HCT116 (cell line): ENCODE results near the gene RTL9. TPM values are rescaled to one million over a fixed set of nuclear protein-coding genes. Genes with fewer than 3 reads are reported as not detected.

Experiments
- ATAC-seq: fragments of 200-7000 bp; cut with Tn5 transposase; 2 replicates; pipeline ENCODE4 v1.9.1; 2020; ENCODE audit warnings: mild to moderate bottlenecking, moderate library complexity
- BruUV-seq: library from RNA; stranded (reverse); fragments of 400-500 nt; replicated peaks from 2 replicates; lab custom pipeline; 2021; lab: Mats Ljungman, UMichigan
- CTCF ChIA-PET: fragments of 300-600 bp; sonication (Branson Sonifier 250); formaldehyde crosslinking; loops from one replicate; lab custom pipeline; 2021; ENCODE audit warnings: antibody characterized with exemption; lab: Charles Lee
- POLR2A ChIA-PET: fragments of 300-600, 350-600 bp; sonication (Branson Sonifier 250); formaldehyde crosslinking; loops from one replicate; lab custom pipeline; 2021; ENCODE audit warnings: antibody characterized with exemption; lab: Charles Lee
- RAD21 ChIA-PET, 2 experiments: fragments of 300-600 bp; sonication (Branson Sonifier 250); formaldehyde crosslinking; loops; one replicate each; lab custom pipeline; 2023; ENCODE audit warnings: low total read pairs in 2 of 2; ENCODE audit not compliant: uncharacterized antibody in 2 of 2, unreplicated experiment in 2 of 2, low non-redundant PET in 1 of 2; lab: Charles Lee
- DNase-seq: peaks from one replicate; pipeline ENCODE4 v3.0.0-alpha.2; 2010; ENCODE audit warnings: low read depth, low spot score
- H2AFZ ChIP-seq: fragments of 200-600 bp; shearing (Covaris generic), sonication (generic); 2 replicates; pipeline ENCODE4 v1.6.1; 2017; ENCODE audit warnings: low read depth, mixed run types, mixed read lengths, antibody characterized with exemption, low read length; ENCODE audit not compliant: poor library complexity, severe bottlenecking
- H3K27ac ChIP-seq: 2 replicates; pipeline ENCODE4 v1.5.1; 2012; ENCODE audit warnings: low read depth, low read length
- H3K27me3 ChIP-seq: fragments of 200-600 bp; sonication (generic); 2 replicates; pipeline ENCODE4 v1.6.1; 2016; ENCODE audit warnings: mixed run types, low read length, mixed read lengths; ENCODE audit not compliant: insufficient read depth
- H3K36me3 ChIP-seq, 2 experiments: fragments of 200-500 bp in 1 of 2; fragments of 200-600 bp in 1 of 2; sonication (Bioruptor generic) in 1 of 2; sonication (generic) in 1 of 2; 2 replicates each; pipeline versions ENCODE4 v1.5.1 to v1.6.1; 2014 to 2016; ENCODE audit warnings: low read length in 2 of 2, inconsistent platforms in 1 of 2, mixed read lengths in 1 of 2, mixed run types in 1 of 2; ENCODE audit not compliant: insufficient read depth in 2 of 2, control insufficient read depth in 1 of 2
- H3K4me1 ChIP-seq, 2 experiments: fragments of 200-600 bp in 1 of 2; sonication (generic) in 1 of 2; 2 replicates each; pipeline versions ENCODE4 v1.5.1 to v1.6.1; 2012 to 2017; ENCODE audit warnings: low read length in 2 of 2, inconsistent platforms in 1 of 2, mild to moderate bottlenecking in 1 of 2, mixed read lengths in 1 of 2, mixed run types in 1 of 2, moderate library complexity in 1 of 2; ENCODE audit not compliant: insufficient read depth in 2 of 2, control insufficient read depth in 1 of 2
- H3K4me2 ChIP-seq: fragments of 200-600 bp; sonication (generic); 2 replicates; pipeline ENCODE4 v1.6.1; 2017; ENCODE audit warnings: mixed run types, low read length, mixed read lengths
- H3K4me3 ChIP-seq, 2 experiments: fragments of 200-600 bp in 1 of 2; sonication (generic) in 1 of 2; replicated peaks in 1 of 2; 2 replicates each; pipeline ENCODE4 v1.5.1; 2011 to 2016; ENCODE audit warnings: low read length in 2 of 2, control low read depth in 1 of 2, low read depth in 1 of 2, mild to moderate bottlenecking in 1 of 2, mixed read lengths in 1 of 2, mixed run types in 1 of 2
- H3K79me2 ChIP-seq: fragments of 200-600 bp; sonication (generic); 2 replicates; pipeline ENCODE4 v1.6.1; 2017; ENCODE audit warnings: mild to moderate bottlenecking, mixed run types, low read length, moderate library complexity, mixed read lengths; ENCODE audit not compliant: insufficient read depth
- H3K9ac ChIP-seq: fragments of 200-600 bp; sonication (generic); 2 replicates; pipeline ENCODE4 v1.6.1; 2016; ENCODE audit warnings: low read length, mixed read lengths
- H3K9me2 ChIP-seq: fragments of 200-600 bp; sonication (generic), shearing (Covaris generic); 2 replicates; pipeline ENCODE4 v1.6.1; 2017; ENCODE audit warnings: mixed run types, mild to moderate bottlenecking, moderate library complexity; ENCODE audit not compliant: insufficient read depth
- H3K9me3 ChIP-seq, 2 experiments: fragments of 200-500 bp in 1 of 2; fragments of 200-600 bp in 1 of 2; sonication (Bioruptor generic) in 1 of 2; sonication (generic) in 1 of 2; 2 replicates each; pipeline ENCODE4 v1.6.1; 2014 to 2017; ENCODE audit warnings: low read length in 2 of 2, mixed read lengths in 2 of 2, inconsistent platforms in 1 of 2, low read depth in 1 of 2, mild to moderate bottlenecking in 1 of 2, mixed run types in 1 of 2, moderate library complexity in 1 of 2; ENCODE audit not compliant: control insufficient read depth in 1 of 2, insufficient read depth in 1 of 2
- H4K20me1 ChIP-seq: fragments of 200-600 bp; sonication (generic), shearing (Covaris generic); 2 replicates; pipeline ENCODE4 v1.6.1; 2017; ENCODE audit warnings: mixed run types, mild to moderate bottlenecking, moderate library complexity; ENCODE audit not compliant: insufficient read depth
- CEBPB ChIP-seq: IDR thresholded peaks from 2 replicates; pipeline ENCODE4 v1.6.1; 2012; ENCODE audit warnings: low read depth
- EGR1 ChIP-seq: IDR thresholded peaks from 2 replicates; pipeline ENCODE4 v1.6.1; 2012; ENCODE audit warnings: low read depth
- ELF1 ChIP-seq: IDR thresholded peaks from 2 replicates; pipeline ENCODE4 v1.6.1; 2012; ENCODE audit warnings: low read depth, borderline replicate concordance
- EZH2 ChIP-seq: fragments of 200-600 bp; sonication (generic); IDR thresholded peaks from 2 replicates; pipeline ENCODE4 v1.6.1; 2017; ENCODE audit warnings: antibody characterized with exemption, mixed run types
- EZH2phosphoT487 ChIP-seq: fragments of 200-600 bp; IDR thresholded peaks from 2 replicates; pipeline ENCODE4 v1.6.1; 2018; ENCODE audit warnings: antibody characterized with exemption, borderline replicate concordance
- TCF7L2 ChIP-seq: IDR thresholded peaks from 2 replicates; pipeline ENCODE4 v1.7.0; 2011; ENCODE audit warnings: borderline replicate concordance, inconsistent platforms; ENCODE audit not compliant: insufficient read depth, insufficient read length; ENCODE audit errors: extremely low read depth
- ZNF274 ChIP-seq: fragments of 200-500 bp; sonication (Bioruptor generic); IDR thresholded peaks from 2 replicates; pipeline ENCODE4 v1.6.1; 2014; ENCODE audit warnings: mild to moderate bottlenecking, low read depth, low read length, inconsistent platforms
- intact Hi-C: fragments of 100-400 bp; cut with micrococcal nuclease; formaldehyde crosslinking; loops from 2 replicates; pipeline ENCODE4 v1.10.0; 2022
- total RNA-seq: library from RNA; stranded (reverse); gene quantifications from one replicate; pipeline ENCODE4 v1.2.1, GENCODE V29; 2021; ENCODE audit not compliant: unreplicated experiment

Gene RTL9
- total RNA-seq, 1 experiment from 2014 or later: 0.10 TPM

GRCh38 chrX:110402850-110403221 lies 44.2 kb downstream of the RTL9 start:
- Histone ChIP-seq H3K79me2 (no peaks in the 10 kb centered on the region), H3K36me3 (no peaks in the 10 kb centered on the region), H3K4me1 (peaks cover 0 to 11% of the 10 kb centered on the region in 2 experiments; a peak in 1 of 4 replicates), H3K4me3 (no peak overlapping the region), H3K27ac (no peak overlapping the region), H3K27me3 (no peaks in the 10 kb centered on the region), H3K9me3 (no peaks in the 10 kb centered on the region), H3K9ac (no peak overlapping the region), H3K4me2 (no peak overlapping the region), H3K9me2 (no peaks in the 10 kb centered on the region), H2AFZ (no peak overlapping the region), H4K20me1 (no peaks in the 10 kb centered on the region)
- ChIA-PET CTCF (interaction anchor here (1.9 kb wide), 1 partner anchor 234 kb away, joined by 5 read pairs; no protein-coding TSS in a partner anchor), RAD21 (no interaction called here), POLR2A (no interaction called here)
- DNase-seq (no peak), ATAC-seq (no peak)
- TF ChIP-seq TCF7L2 (no peak), EZH2phosphoT487 (no peak), EZH2 (no peak)
- no TSS peak for BruUV-seq
- intact Hi-C loops: loop anchor here (10.0 kb wide), 1 partner anchor 508 kb away; no protein-coding TSS in a partner anchor

GRCh38 chrX:110403441-110404238 lies 45.0 kb downstream of the RTL9 start:
- H3K27ac ChIP-seq: no peak overlapping the region
- no peak overlapping the region for H3K4me2 ChIP-seq

More at GRCh38 chrX:110403441-110404238, 45.0 kb downstream of the RTL9 start:
- no peak overlapping the region for H3K9ac ChIP-seq
- DNase-seq (no peak), ATAC-seq (no peak)
- RAD21 ChIA-PET: no interaction called here
- H3K4me1 ChIP-seq: peaks cover 0 to 8% of the 10 kb centered on the region in 2 experiments; a peak in 1 of 4 replicates
- H4K20me1 ChIP-seq: no peaks in the 10 kb centered on the region
- no peak for TF ChIP-seq ELF1
- TF ChIP-seq CEBPB: no peak
- no peak for TF ChIP-seq ZNF274
- TF ChIP-seq EGR1: no peak
- no peaks in the 10 kb centered on the region for H3K27me3 ChIP-seq
- no peak overlapping the region for H2AFZ ChIP-seq
- no peaks in the 10 kb centered on the region for H3K79me2 ChIP-seq
- H3K9me2 ChIP-seq: no peaks in the 10 kb centered on the region
- no peak overlapping the region for H3K4me3 ChIP-seq
- no peaks in the 10 kb centered on the region for H3K9me3 ChIP-seq
- no TSS peak for BruUV-seq
- CTCF ChIA-PET: interaction anchor here (1.9 kb wide), 1 partner anchor 235 kb away, joined by 5 read pairs; no protein-coding TSS in a partner anchor
- POLR2A ChIA-PET: no interaction called here
- intact Hi-C loops: loop anchor here (10.0 kb wide), 1 partner anchor 509 kb away; no protein-coding TSS in a partner anchor
- H3K36me3 ChIP-seq: no peaks in the 10 kb centered on the region
